ENCODE data around the gene GLIS2.

GLIS2 gene

DNA sequence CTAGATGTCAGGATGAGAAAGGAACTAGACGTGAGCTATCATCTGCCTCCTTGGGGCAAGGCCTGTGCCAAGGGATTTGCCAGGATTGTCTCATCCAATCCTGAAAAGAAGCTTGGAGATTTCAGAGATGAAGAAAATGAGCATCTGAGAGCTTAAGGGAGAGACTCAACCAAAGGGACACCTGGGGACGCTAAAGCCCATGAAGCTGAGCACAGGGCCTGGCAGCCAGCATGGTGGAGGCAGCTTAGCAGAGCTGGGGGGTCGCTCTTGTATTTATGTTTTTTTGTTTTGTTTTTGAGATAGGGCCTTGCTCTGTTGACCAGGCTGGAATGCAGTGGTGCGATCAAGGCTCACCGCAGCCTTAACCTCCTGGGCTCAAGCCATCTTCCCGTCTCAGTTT lies 18.4 kb upstream of the GLIS2 start:
- DNase-seq (ENCODE audit: low read depth in 1 of 2, low spot score in 1 of 2), result no peak
- Histone ChIP-seq H3K4me3 (replicated peaks; ENCODE audit: insufficient read depth, low read length) (no peak overlapping the region), H3K27me3 (ENCODE audit: insufficient read depth, poor library complexity, severe bottlenecking) (no peaks in the 10 kb centered on the region), H3K27ac (replicated peaks) (no peak overlapping the region)
- TF ChIP-seq, protein P1, sequence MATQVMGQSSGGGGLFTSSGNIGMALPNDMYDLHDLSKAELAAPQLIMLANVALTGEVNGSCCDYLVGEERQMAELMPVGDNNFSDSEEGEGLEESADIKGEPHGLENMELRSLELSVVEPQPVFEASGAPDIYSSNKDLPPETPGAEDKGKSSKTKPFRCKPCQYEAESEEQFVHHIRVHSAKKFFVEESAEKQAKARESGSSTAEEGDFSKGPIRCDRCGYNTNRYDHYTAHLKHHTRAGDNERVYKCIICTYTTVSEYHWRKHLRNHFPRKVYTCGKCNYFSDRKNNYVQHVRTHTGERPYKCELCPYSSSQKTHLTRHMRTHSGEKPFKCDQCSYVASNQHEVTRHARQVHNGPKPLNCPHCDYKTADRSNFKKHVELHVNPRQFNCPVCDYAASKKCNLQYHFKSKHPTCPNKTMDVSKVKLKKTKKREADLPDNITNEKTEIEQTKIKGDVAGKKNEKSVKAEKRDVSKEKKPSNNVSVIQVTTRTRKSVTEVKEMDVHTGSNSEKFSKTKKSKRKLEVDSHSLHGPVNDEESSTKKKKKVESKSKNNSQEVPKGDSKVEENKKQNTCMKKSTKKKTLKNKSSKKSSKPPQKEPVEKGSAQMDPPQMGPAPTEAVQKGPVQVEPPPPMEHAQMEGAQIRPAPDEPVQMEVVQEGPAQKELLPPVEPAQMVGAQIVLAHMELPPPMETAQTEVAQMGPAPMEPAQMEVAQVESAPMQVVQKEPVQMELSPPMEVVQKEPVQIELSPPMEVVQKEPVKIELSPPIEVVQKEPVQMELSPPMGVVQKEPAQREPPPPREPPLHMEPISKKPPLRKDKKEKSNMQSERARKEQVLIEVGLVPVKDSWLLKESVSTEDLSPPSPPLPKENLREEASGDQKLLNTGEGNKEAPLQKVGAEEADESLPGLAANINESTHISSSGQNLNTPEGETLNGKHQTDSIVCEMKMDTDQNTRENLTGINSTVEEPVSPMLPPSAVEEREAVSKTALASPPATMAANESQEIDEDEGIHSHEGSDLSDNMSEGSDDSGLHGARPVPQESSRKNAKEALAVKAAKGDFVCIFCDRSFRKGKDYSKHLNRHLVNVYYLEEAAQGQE (IDR thresholded peaks at IDR 0.05; ENCODE audit: insufficient replicate concordance, low read depth), result no peak
- TF ChIP-seq GABPA (IDR thresholded peaks at IDR 0.05; ENCODE audit: low read depth), result no peak
- no peak for TF ChIP-seq SPI1 (IDR thresholded peaks at IDR 0.05; ENCODE audit: borderline replicate concordance, low read depth)
- TF ChIP-seq, protein P2, sequence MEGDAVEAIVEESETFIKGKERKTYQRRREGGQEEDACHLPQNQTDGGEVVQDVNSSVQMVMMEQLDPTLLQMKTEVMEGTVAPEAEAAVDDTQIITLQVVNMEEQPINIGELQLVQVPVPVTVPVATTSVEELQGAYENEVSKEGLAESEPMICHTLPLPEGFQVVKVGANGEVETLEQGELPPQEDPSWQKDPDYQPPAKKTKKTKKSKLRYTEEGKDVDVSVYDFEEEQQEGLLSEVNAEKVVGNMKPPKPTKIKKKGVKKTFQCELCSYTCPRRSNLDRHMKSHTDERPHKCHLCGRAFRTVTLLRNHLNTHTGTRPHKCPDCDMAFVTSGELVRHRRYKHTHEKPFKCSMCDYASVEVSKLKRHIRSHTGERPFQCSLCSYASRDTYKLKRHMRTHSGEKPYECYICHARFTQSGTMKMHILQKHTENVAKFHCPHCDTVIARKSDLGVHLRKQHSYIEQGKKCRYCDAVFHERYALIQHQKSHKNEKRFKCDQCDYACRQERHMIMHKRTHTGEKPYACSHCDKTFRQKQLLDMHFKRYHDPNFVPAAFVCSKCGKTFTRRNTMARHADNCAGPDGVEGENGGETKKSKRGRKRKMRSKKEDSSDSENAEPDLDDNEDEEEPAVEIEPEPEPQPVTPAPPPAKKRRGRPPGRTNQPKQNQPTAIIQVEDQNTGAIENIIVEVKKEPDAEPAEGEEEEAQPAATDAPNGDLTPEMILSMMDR (IDR thresholded peaks at IDR 0.05; ENCODE audit: insufficient read depth, low read length), result no peak
- TF ChIP-seq POLR2AphosphoS5 (IDR thresholded peaks at IDR 0.05; ENCODE audit: low read depth), result no peak

DNA sequence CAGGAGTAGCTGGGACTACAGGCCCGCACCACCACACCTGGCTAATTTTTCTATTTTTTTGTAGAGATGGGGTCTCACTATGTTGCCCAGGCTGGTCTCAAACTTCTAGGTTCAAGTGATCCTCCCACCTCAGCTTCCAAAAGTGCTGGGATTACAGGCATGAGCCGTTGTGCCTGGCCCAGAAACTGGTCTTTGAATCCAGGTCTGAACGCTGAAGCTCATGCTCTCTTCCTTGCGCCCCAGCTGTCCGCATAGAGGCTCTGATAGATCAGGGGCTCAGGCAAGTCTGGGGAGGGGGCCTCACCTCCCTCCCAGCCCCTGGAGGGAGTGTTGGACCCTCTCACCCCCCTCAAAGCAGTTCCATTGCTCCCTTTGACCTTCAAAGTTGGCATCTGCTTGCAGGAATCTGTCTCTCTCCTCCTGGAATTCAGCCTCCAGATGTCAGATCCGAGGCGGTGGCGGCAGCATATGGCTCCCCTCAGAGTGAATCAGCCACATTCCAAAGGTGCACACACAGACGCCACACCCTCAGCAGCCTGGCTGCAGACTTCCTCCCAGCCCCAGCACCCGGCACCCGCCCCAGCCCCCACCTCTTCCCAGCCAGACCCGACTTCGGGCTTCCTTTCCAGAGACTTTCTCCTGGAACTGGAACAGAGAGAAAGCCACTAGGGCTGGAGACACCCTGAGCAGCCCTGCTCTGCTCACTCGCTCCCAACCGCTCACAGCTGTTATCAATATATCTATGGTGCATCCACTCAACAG lies 16.9 kb upstream of the GLIS2 start:
- Histone ChIP-seq H3K27ac (replicated peaks) (no peak overlapping the region), H3K27me3 (ENCODE audit: insufficient read depth, poor library complexity, severe bottlenecking) (no peaks in the 10 kb centered on the region), H3K4me3 (replicated peaks; ENCODE audit: insufficient read depth, low read length) (no peak overlapping the region)
- no peak for TF ChIP-seq SPI1 (IDR thresholded peaks at IDR 0.05; ENCODE audit: borderline replicate concordance, low read depth)
- TF ChIP-seq POLR2AphosphoS5 (IDR thresholded peaks at IDR 0.05; ENCODE audit: low read depth), result no peak
- DNase-seq (ENCODE audit: low read depth in 1 of 2, low spot score in 1 of 2), result no peak

DNA sequence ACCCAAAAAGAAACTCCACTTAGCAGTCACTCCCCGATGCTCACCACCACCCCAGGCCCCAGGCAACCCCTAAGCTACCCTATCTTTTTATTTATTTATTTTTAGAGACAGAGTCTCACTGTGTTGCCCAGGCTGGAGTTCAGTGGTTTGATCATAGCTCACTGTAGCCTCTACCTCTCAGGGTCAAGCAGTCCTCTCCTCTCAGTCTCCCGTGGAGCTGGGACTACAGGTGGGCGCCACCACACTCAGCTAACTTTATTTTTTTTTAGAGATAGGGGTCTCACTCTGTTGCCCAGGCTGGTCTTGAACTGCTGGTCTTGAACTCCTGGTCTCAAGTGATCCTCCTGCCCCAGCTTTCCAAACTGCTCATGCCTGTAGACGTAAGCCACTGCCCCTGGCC lies 14.7 kb upstream of the GLIS2 start:
- TF ChIP-seq SPI1 (IDR thresholded peaks at IDR 0.05; ENCODE audit: borderline replicate concordance, low read depth), result no peak
- TF ChIP-seq GABPA (IDR thresholded peaks at IDR 0.05; ENCODE audit: low read depth), result no peak
- TF ChIP-seq, protein P2 (IDR thresholded peaks at IDR 0.05; ENCODE audit: insufficient read depth, low read length), result no peak
- TF ChIP-seq POLR2AphosphoS5 (IDR thresholded peaks at IDR 0.05; ENCODE audit: low read depth), result no peak
- TF ChIP-seq, protein P1 (IDR thresholded peaks at IDR 0.05; ENCODE audit: insufficient replicate concordance, low read depth), result no peak
- H3K27ac ChIP-seq (replicated peaks), result no peak overlapping the region
- no peak overlapping the region for H3K4me3 ChIP-seq (replicated peaks; ENCODE audit: insufficient read depth, low read length)
- no peak for DNase-seq (ENCODE audit: low read depth in 1 of 2, low spot score in 1 of 2)
- H3K27me3 ChIP-seq (ENCODE audit: insufficient read depth, poor library complexity, severe bottlenecking), result no peaks in the 10 kb centered on the region

DNA sequence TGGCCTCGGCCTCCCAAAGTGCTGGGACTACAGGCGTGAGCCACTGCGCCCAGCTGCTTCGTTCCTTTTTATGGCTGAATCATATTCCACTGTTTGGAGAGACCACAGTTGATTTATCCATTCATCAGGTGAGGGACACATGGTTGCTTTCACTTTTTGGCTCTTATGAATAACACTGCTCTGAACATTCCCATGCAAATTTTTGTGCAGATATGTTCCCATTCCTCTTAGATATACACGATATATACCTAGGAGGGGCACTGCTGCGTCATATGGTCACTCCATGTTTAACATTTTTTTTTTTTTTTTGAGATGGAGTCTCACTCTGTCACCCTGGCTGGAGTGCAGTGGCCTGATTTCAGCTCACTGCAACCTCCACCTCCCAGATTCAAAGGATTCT lies 13.9 kb upstream of the GLIS2 start:
- DNase-seq (ENCODE audit: low read depth in 1 of 2, low spot score in 1 of 2), result no peak
- Histone ChIP-seq H3K4me3 (replicated peaks; ENCODE audit: insufficient read depth, low read length) (no peak overlapping the region), H3K27ac (replicated peaks) (no peak overlapping the region), H3K27me3 (ENCODE audit: insufficient read depth, poor library complexity, severe bottlenecking) (no peaks in the 10 kb centered on the region)
- TF ChIP-seq SPI1 (IDR thresholded peaks at IDR 0.05; ENCODE audit: borderline replicate concordance, low read depth) (no peak), GABPA (IDR thresholded peaks at IDR 0.05; ENCODE audit: low read depth) (no peak), POLR2AphosphoS5 (IDR thresholded peaks at IDR 0.05; ENCODE audit: low read depth) (no peak)
- TF ChIP-seq, protein P1 (IDR thresholded peaks at IDR 0.05; ENCODE audit: insufficient replicate concordance, low read depth), result no peak
- TF ChIP-seq, protein P2 (IDR thresholded peaks at IDR 0.05; ENCODE audit: insufficient read depth, low read length), result no peak

Measured in HL-60 (cell line).